Astrocyte (in vitro differentiated cells and primary cell): Measurements from ENCODE around the gene BCL7A. TPM values are rescaled to one million over a fixed set of nuclear protein-coding genes. Genes with fewer than 3 reads are reported as not detected.

Experiments used
- DNase-seq: peaks from one replicate; pipeline ENCODE4 v3.0.0-alpha.2; 2010; ENCODE audit warnings: low read depth
- FAIRE-seq: peaks from 2 replicates; lab custom pipeline; 2011; peaks lifted over from hg19 to GRCh38; lab: Jason Lieb, UNC
- H2AFZ ChIP-seq: 2 replicates; pipeline ENCODE4 v1.6.0; 2012; ENCODE audit warnings: low read depth, low read length, inconsistent platforms
- H3K27ac ChIP-seq: 2 replicates; pipeline ENCODE4 v1.5.1; 2011; ENCODE audit warnings: low read depth, low read length, inconsistent platforms
- H3K27me3 ChIP-seq: 2 replicates; pipeline ENCODE4 v1.6.0; 2011; ENCODE audit warnings: low read length, inconsistent platforms; ENCODE audit not compliant: insufficient read depth
- H3K36me3 ChIP-seq: 2 replicates; pipeline ENCODE4 v1.5.1; 2011; ENCODE audit warnings: low read length, inconsistent platforms; ENCODE audit not compliant: insufficient read depth
- H3K4me1 ChIP-seq: 2 replicates; pipeline ENCODE4 v1.5.1; 2011; ENCODE audit warnings: low read length, inconsistent platforms; ENCODE audit not compliant: insufficient read depth
- H3K4me2 ChIP-seq: 2 replicates; pipeline ENCODE4 v1.6.0; 2012; ENCODE audit warnings: low read length, inconsistent platforms
- H3K4me3 ChIP-seq: 2 replicates; pipeline ENCODE4 v1.5.1; 2011; ENCODE audit warnings: low read depth, mild to moderate bottlenecking, low read length, inconsistent platforms; ENCODE audit not compliant: insufficient read depth
- H3K79me2 ChIP-seq: 2 replicates; pipeline ENCODE4 v1.6.0; 2012; ENCODE audit warnings: mild to moderate bottlenecking, low read length, inconsistent platforms; ENCODE audit not compliant: insufficient read depth
- H3K9ac ChIP-seq: 2 replicates; pipeline ENCODE4 v1.6.0; 2012; ENCODE audit warnings: mild to moderate bottlenecking, low read length, inconsistent platforms
- H3K9me3 ChIP-seq: 2 replicates; pipeline ENCODE4 v1.5.1; 2012; ENCODE audit warnings: low read depth, mild to moderate bottlenecking, low read length, inconsistent platforms; ENCODE audit not compliant: insufficient read depth
- H4K20me1 ChIP-seq: 2 replicates; pipeline ENCODE4 v1.6.0; 2012; ENCODE audit warnings: low read length, inconsistent platforms; ENCODE audit not compliant: insufficient read depth
- H3K27ac Mint-ChIP-seq: one replicate; pipeline ENCODE4 v1.8.0; 2021; ENCODE audit warnings: mild to moderate bottlenecking, mixed read lengths; ENCODE audit not compliant: unreplicated experiment
- H3K27me3 Mint-ChIP-seq: one replicate; pipeline ENCODE4 v1.8.0; 2021; ENCODE audit warnings: low read depth, mixed read lengths; ENCODE audit not compliant: unreplicated experiment
- H3K36me3 Mint-ChIP-seq: one replicate; pipeline ENCODE4 v1.8.0; 2021; ENCODE audit warnings: low read depth, mixed read lengths; ENCODE audit not compliant: unreplicated experiment
- H3K4me1 Mint-ChIP-seq: one replicate; pipeline ENCODE4 v1.8.0; 2021; ENCODE audit warnings: low read depth, mixed read lengths; ENCODE audit not compliant: unreplicated experiment
- H3K4me3 Mint-ChIP-seq: one replicate; pipeline ENCODE4 v1.8.0; 2021; ENCODE audit warnings: mild to moderate bottlenecking, moderate library complexity, mixed read lengths; ENCODE audit not compliant: unreplicated experiment
- H3K9me3 Mint-ChIP-seq: one replicate; pipeline ENCODE4 v1.8.0; 2021; ENCODE audit warnings: mild to moderate bottlenecking, mixed read lengths; ENCODE audit not compliant: unreplicated experiment
- CTCF ChIP-seq: IDR thresholded peaks from 2 replicates; pipeline ENCODE4 v1.5.1; 2011; ENCODE audit warnings: low read depth, mild to moderate bottlenecking, inconsistent platforms, low read length, moderate library complexity; ENCODE audit not compliant: insufficient read depth
- EZH2 ChIP-seq: IDR thresholded peaks from 2 replicates; pipeline ENCODE4 v1.6.1; 2012; ENCODE audit warnings: mild to moderate bottlenecking, low read length, inconsistent platforms; ENCODE audit not compliant: insufficient read depth
- total RNA-seq: library from RNA; stranded (reverse); gene quantifications from 2 replicates; pipeline ENCODE4 v1.2.1, GENCODE V29; 2021

Gene BCL7A
- total RNA-seq, 1 donor from 2014 or later, result 9.6 TPM

- TF ChIP-seq CTCF (no peak), EZH2 (no peak)
- H4K20me1 ChIP-seq, result no peaks in the 10 kb centered on the region
- Mint-ChIP-seq H3K9me3 (no peaks in the 10 kb centered on the region), H3K27me3 (no peaks in the 10 kb centered on the region), H3K27ac (no peak overlapping the region), H3K4me1 (peaks cover 6% of the 10 kb centered on the region), H3K4me3 (no peak overlapping the region), H3K36me3 (peaks cover 3% of the 10 kb centered on the region)
- H3K27ac ChIP-seq, result no peak overlapping the region
- H3K79me2 ChIP-seq, result no peaks in the 10 kb centered on the region
- DNase-seq (no peak), FAIRE-seq (no peak)
- H2AFZ ChIP-seq, result no peak overlapping the region
- H3K27me3 ChIP-seq, result no peaks in the 10 kb centered on the region
- no peaks in the 10 kb centered on the region for H3K9me3 ChIP-seq
- no peak overlapping the region for H3K4me3 ChIP-seq
- H3K9ac ChIP-seq, result no peak overlapping the region
- no peaks in the 10 kb centered on the region for H3K36me3 ChIP-seq
- peaks cover 2% of the 10 kb centered on the region for H3K4me1 ChIP-seq
- H3K4me2 ChIP-seq, result no peak overlapping the region
Observed at GRCh38 chr12:122050706-122051105, 29.0 kb downstream of the BCL7A start.

- Mint-ChIP-seq H3K4me1 (peaks cover 6% of the 10 kb centered on the region), H3K4me3 (no peak overlapping the region), H3K9me3 (no peaks in the 10 kb centered on the region), H3K36me3 (peaks cover 3% of the 10 kb centered on the region), H3K27me3 (no peaks in the 10 kb centered on the region), H3K27ac (peak overlapping the region; percentile 26)
- H3K9me3 ChIP-seq, result no peaks in the 10 kb centered on the region
- peaks cover 2% of the 10 kb centered on the region for H3K4me1 ChIP-seq
- H3K36me3 ChIP-seq, result no peaks in the 10 kb centered on the region
- H3K27me3 ChIP-seq, result no peaks in the 10 kb centered on the region
- H2AFZ ChIP-seq, result no peak overlapping the region
- no peaks in the 10 kb centered on the region for H4K20me1 ChIP-seq
- H3K4me2 ChIP-seq, result no peak overlapping the region
- no peak overlapping the region for H3K27ac ChIP-seq
- FAIRE-seq (no peak), DNase-seq (no peak)
- no peaks in the 10 kb centered on the region for H3K79me2 ChIP-seq
- TF ChIP-seq CTCF, result no peak
- TF ChIP-seq EZH2, result no peak
- H3K4me3 ChIP-seq, result no peak overlapping the region
- peak overlapping the region; percentile 14 for H3K9ac ChIP-seq
Observed at GRCh38 chr12:122051231-122051876, 29.7 kb downstream of the BCL7A start.

- H3K4me1 ChIP-seq, result peaks cover 2% of the 10 kb centered on the region
- no peak for FAIRE-seq
- no peak overlapping the region for H3K27ac ChIP-seq
- H3K36me3 ChIP-seq, result no peaks in the 10 kb centered on the region
- Mint-ChIP-seq H3K27me3 (no peaks in the 10 kb centered on the region), H3K36me3 (peaks cover 7% of the 10 kb centered on the region), H3K4me3 (no peak overlapping the region), H3K4me1 (peaks cover 11% of the 10 kb centered on the region), H3K27ac (no peak overlapping the region), H3K9me3 (no peaks in the 10 kb centered on the region)
- H4K20me1 ChIP-seq, result no peaks in the 10 kb centered on the region
- no peak overlapping the region for H3K9ac ChIP-seq
- no peaks in the 10 kb centered on the region for H3K79me2 ChIP-seq
- H2AFZ ChIP-seq, result no peak overlapping the region
- no peaks in the 10 kb centered on the region for H3K9me3 ChIP-seq
- no peaks in the 10 kb centered on the region for H3K27me3 ChIP-seq
- peak; percentile 39 for DNase-seq
- no peak overlapping the region for H3K4me2 ChIP-seq
- H3K4me3 ChIP-seq, result no peak overlapping the region
- no peak for TF ChIP-seq EZH2
- no peak for TF ChIP-seq CTCF
Observed at GRCh38 chr12:122052285-122052684, 30.6 kb downstream of the BCL7A start.
